Psoas muscle (tissue), 8 donors: ENCODE results near the gene TAF10. TPM values are rescaled to one million over a fixed set of nuclear protein-coding genes. Genes with fewer than 3 reads are reported as not detected.

Experiments
- ATAC-seq, 4 donors: fragments of 200-7000 bp; cut with Tn5 transposase; one replicate each; pipeline ENCODE4 v1.9.1; 2020; ENCODE audit warnings: moderate library complexity in 3 of 4, mild to moderate bottlenecking in 2 of 4
- DNase-seq, 2 donors: peaks; one replicate each; pipeline ENCODE4 v3.0.0-alpha.2; 2020
- H3K27ac ChIP-seq: fragments of 200-600 bp; one replicate; pipeline ENCODE4 v1.8.0; 2022
- H3K27me3 ChIP-seq, 3 donors: fragments of 200-600 bp in 1 of 3; one replicate each; pipeline versions ENCODE4 v1.6.1 to v1.8.0; 2013 to 2022; ENCODE audit warnings: low read length in 2 of 3, mild to moderate bottlenecking in 2 of 3, moderate library complexity in 1 of 3; ENCODE audit not compliant: insufficient read depth in 3 of 3
- H3K36me3 ChIP-seq, 2 donors: fragments of 200-600 bp in 1 of 2; one replicate each; pipeline versions ENCODE4 v1.6.1 to v1.8.0; 2013 to 2022; ENCODE audit warnings: low read depth in 1 of 2, mild to moderate bottlenecking in 1 of 2, moderate library complexity in 1 of 2; ENCODE audit not compliant: insufficient read depth in 1 of 2
- H3K4me1 ChIP-seq: fragments of 200-600 bp; one replicate; pipeline ENCODE4 v1.8.0; 2022
- H3K4me3 ChIP-seq: fragments of 200-600 bp; one replicate; pipeline ENCODE4 v1.8.0; 2022; ENCODE audit warnings: mild to moderate bottlenecking
- H3K9me3 ChIP-seq: fragments of 200-600 bp; one replicate; pipeline ENCODE4 v1.8.0; 2022
- WGBS, 3 donors: extraction: QIAGEN DNeasy Blood & Tissue Kit; methylation state at CpG; one replicate each; pipeline versions ENCODE4 v1.1.6 to v1.1.7; 2013; 5-methylcytosine and 5-hydroxymethylcytosine counted together
- intact Hi-C, 2 donors: fragments of 100-400 bp; cut with DNase I; formaldehyde crosslinking; loops; one replicate each; pipeline versions ENCODE4 v1.11.0 to v1.14.2; 2022
- polyA plus RNA-seq, 3 donors: library from polyadenylated mRNA; stranded (reverse); fragments of 200-250 nt; gene quantifications; one replicate each; pipeline ENCODE4 v1.2.3, GENCODE V29; 2013
- total RNA-seq, 4 donors: library from RNA; stranded (reverse); fragmentation: NEBNext Ultra II Directional in 2 of 4; extraction: Animal tissue kit (Norgen Biotek cat#: 25700) in 2 of 4; gene quantifications; one replicate each; pipeline versions ENCODE4 v1.2.1 to v1.2.4, GENCODE V29; 2021 to 2023
- TF ChIP-seq, protein P1 (sequence below): fragments of 200-600 bp; IDR thresholded peaks from one replicate; pipeline ENCODE4 v1.8.0; 2022; ENCODE audit warnings: antibody characterized with exemption
- donor health status: healthy with polysubstance abuse.
- donor health status: DM: no; HTN: no; CAD: no; lungs with moderate emphysema.
- donor health status: Bipolar disorder and iron deficiency.
- donor health status: healthy.
- donor health status: DM: yes; HTN: yes; CAD: no.
- donor health status: DM: no; HTN: no; CAD: no.
- donor health status: DM: no; HTN: no; CAD: no.
- donor health status: DM: yes; HTN: yes; CAD: no.

Gene TAF10
- total and polyA plus RNA-seq, 7 donors: 67.0 to 119 (median 80.3) TPM

DNA sequence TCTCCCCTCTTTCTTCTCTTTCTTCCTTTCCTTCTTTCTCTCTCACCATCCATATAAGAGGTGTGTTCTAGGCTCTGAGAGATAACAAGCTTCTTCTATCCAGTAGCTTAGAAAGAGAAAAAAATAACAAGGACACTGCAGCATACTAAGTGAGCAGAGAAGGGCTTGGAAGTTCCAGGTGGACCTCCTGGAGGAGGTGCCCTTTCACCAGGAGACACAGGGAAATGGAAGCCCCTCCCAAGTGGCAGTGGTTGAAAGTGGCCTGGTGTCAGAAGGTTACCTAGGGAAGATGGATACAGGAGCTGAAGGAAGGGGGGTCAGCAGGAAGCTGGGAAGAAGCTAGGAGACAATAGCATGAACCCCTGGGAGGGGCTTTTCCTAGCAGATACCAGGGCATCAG, 38.1 kb upstream of the TAF10 start:
- Histone ChIP-seq H3K36me3 (no peaks in the 10 kb centered on the region), H3K27ac (no peak overlapping the region), H3K9me3 (no peaks in the 10 kb centered on the region), H3K4me1 (peaks cover 11% of the 10 kb centered on the region), H3K4me3 (no peak overlapping the region), H3K27me3 (peaks cover 0 to 12% (median 0%) of the 10 kb centered on the region in 3 donors)
- ATAC-seq (no peak), DNase-seq (no peak)
- TF ChIP-seq, protein P1, sequence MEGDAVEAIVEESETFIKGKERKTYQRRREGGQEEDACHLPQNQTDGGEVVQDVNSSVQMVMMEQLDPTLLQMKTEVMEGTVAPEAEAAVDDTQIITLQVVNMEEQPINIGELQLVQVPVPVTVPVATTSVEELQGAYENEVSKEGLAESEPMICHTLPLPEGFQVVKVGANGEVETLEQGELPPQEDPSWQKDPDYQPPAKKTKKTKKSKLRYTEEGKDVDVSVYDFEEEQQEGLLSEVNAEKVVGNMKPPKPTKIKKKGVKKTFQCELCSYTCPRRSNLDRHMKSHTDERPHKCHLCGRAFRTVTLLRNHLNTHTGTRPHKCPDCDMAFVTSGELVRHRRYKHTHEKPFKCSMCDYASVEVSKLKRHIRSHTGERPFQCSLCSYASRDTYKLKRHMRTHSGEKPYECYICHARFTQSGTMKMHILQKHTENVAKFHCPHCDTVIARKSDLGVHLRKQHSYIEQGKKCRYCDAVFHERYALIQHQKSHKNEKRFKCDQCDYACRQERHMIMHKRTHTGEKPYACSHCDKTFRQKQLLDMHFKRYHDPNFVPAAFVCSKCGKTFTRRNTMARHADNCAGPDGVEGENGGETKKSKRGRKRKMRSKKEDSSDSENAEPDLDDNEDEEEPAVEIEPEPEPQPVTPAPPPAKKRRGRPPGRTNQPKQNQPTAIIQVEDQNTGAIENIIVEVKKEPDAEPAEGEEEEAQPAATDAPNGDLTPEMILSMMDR: no peak
- intact Hi-C loops: no loop called here

DNA sequence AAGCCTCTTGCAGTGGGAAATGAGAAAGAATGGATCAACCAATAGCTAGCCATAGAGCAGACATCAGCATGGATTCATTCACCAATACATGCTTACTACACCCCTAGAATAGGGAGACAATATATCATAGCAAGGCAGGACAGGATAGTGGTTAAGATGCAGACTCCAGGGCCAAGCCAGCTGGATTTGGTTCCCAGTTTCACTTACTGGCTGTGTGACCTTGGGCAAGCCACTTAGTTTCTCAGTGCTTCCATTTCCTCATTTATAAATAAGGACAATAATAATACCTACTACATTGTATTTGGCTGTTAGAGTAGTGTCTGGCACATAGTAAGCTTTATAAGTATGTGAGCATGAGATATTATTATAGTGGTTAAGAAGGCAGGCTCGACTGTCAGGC, 36.5 kb upstream of the TAF10 start:
- no peak overlapping the region for H3K27ac ChIP-seq
- ATAC-seq (no peak), DNase-seq (no peak)
- H3K4me1 ChIP-seq: peaks cover 11% of the 10 kb centered on the region
- TF ChIP-seq, protein P1: no peak
- H3K36me3 ChIP-seq: no peaks in the 10 kb centered on the region
- intact Hi-C loops: no loop called here
- H3K4me3 ChIP-seq: no peak overlapping the region
- peaks cover 0 to 5% (median 0%) of the 10 kb centered on the region in 3 donors for H3K27me3 ChIP-seq
- no peaks in the 10 kb centered on the region for H3K9me3 ChIP-seq
- 45 to 63% (median 57%) methylated on average over 1 of the region's 1 CpG for WGBS, 3 donors

DNA sequence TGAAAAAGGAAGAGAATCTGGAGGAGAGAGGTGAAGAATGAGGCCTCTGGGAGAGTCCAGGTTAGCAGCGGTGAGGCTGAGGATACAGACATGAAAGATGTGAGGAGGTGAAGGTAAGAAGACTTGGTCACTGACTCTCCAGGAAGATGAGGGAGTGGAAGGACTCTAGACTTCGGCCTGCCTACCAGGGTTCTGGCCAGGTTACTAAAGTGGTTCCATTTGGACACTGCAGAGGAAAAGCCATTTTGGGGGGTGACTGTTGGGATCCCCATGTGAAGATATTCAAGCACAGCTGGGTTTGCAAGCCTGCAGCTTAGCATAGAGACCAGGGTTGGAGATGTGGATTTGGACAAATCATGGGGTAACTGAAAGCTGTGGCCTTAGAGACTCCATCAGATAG, 35.8 kb upstream of the TAF10 start:
- 88 to 97% (median 88%) methylated on average over 2 of the region's 2 CpGs for WGBS, 3 donors
- H3K36me3 ChIP-seq: no peaks in the 10 kb centered on the region
- peaks cover 11% of the 10 kb centered on the region for H3K4me1 ChIP-seq
- peaks cover 0 to 5% (median 0%) of the 10 kb centered on the region in 3 donors for H3K27me3 ChIP-seq
- no peaks in the 10 kb centered on the region for H3K9me3 ChIP-seq
- intact Hi-C loops: no loop called here
- TF ChIP-seq, protein P1: no peak
- DNase-seq (no peak), ATAC-seq (no peak)
- H3K27ac ChIP-seq: peak overlapping the region; percentile 54
- no peak overlapping the region for H3K4me3 ChIP-seq

DNA sequence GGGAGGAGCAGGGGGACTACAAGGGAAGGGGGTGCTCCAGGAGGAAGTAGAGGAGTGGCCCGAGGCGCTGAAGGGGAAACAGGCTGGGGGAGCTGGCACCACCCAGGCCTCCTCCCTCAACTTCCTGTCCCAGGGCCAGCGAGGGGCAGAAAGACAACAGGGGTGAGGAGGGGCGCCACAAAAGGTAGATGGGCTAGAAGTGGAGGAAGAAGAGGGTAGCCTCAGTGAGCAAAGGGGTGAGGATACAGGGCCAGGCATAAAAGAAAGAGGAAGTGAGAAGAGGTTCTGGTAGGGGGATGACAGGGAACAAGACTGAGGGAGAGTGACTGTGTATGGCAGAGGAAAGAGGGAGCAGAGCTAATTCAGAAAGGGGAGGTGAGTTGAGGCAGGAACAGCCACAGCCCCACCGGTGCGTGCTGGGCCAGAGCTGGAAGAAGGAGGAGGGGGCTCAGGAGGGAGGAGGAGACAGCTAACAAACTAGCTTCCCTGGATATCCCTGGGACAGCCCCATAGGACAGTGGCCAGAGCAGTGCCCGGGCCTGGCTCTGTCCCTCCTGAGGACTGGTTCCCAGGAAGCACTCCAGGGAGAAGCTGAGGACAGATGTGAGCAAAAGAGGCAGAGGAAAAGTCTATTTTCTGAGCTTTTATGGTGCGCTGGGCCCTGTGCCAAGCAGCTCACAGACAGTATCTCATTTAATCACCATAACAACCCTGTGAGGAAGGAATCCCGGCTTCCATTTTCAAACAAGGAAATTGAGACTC, 35.1 kb upstream of the TAF10 start:
- peaks cover 11% of the 10 kb centered on the region for H3K4me1 ChIP-seq
- H3K36me3 ChIP-seq: no peaks in the 10 kb centered on the region
- TF ChIP-seq, protein P1: no peak
- WGBS, 3 donors: 18 to 37% (median 25%) methylated on average over 9 of the region's 9 CpGs
- ATAC-seq (peak; percentile 25 to 46 (median 28)), DNase-seq (no peak)
- H3K9me3 ChIP-seq: no peaks in the 10 kb centered on the region
- intact Hi-C loops: no loop called here
- H3K27ac ChIP-seq: peak overlapping the region; percentile 54
- H3K4me3 ChIP-seq: no peak overlapping the region
- H3K27me3 ChIP-seq: peaks cover 0 to 5% (median 0%) of the 10 kb centered on the region in 3 donors

DNA sequence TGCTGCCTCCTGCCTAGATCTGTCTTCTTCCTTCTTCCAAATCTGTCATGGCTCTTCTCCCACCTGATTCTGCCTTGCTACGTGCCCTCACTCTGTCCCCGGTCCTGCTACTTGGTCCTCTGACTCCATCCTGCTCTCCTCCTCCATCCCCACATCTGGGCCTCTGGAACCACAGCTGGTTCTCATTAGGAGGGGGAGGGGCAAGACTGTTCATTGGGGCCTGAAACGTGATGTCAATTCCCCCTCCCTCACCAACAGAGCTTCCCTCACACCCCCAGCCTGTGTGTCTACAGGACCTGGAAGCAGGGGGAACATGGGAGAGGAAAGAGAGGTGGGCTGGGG, 34.5 kb upstream of the TAF10 start:
- H3K27me3 ChIP-seq: peaks cover 0 to 5% (median 0%) of the 10 kb centered on the region in 3 donors
- H3K27ac ChIP-seq: peak overlapping the region; percentile 54
- WGBS, 3 donors: 34 to 51% (median 34%) methylated on average over 3 of the region's 3 CpGs
- no peaks in the 10 kb centered on the region for H3K36me3 ChIP-seq
- H3K9me3 ChIP-seq: no peaks in the 10 kb centered on the region
- DNase-seq: no peak
- peaks cover 11% of the 10 kb centered on the region for H3K4me1 ChIP-seq
- TF ChIP-seq, protein P1: no peak
- intact Hi-C loops: no loop called here
- peak; percentile 32 to 77 (median 48) for ATAC-seq
- no peak overlapping the region for H3K4me3 ChIP-seq
